Panc1 (cell line): ENCODE data around the gene SIRPA.

Experiments used
- CTCF ChIP-seq: fragments of 450-650 bp; IDR thresholded peaks from 2 replicates; pipeline ENCODE4 v1.5.1; 2017; ENCODE audit warnings: mild to moderate bottlenecking
- POLR2AphosphoS5 ChIP-seq: IDR thresholded peaks from 2 replicates; pipeline ENCODE4 v1.6.1; 2012; ENCODE audit warnings: mild to moderate bottlenecking, low read depth, low read length, moderate library complexity

- TF ChIP-seq CTCF (peak; percentile 88), POLR2AphosphoS5 (no peak)
Measured at GRCh38 chr20:1900321-1900801, 5.2 kb downstream of the SIRPA start.
